HG03045 (cell line): Measurements from ENCODE around the gene MYH2.
"Not testable (repeated sequence)": the region's sequence is repeated elsewhere in the genome, so short reads cannot be mapped to it uniquely, and the experiment has no call there.

Source experiments
- ATAC-seq: cut with Tn5 transposase; IDR thresholded peaks from one replicate; pipeline ENCODE4 v1.9.1; 2021; ENCODE audit warnings: mild to moderate bottlenecking, moderate library complexity; ENCODE audit not compliant: unreplicated experiment

The MYH2 gene

DNA sequence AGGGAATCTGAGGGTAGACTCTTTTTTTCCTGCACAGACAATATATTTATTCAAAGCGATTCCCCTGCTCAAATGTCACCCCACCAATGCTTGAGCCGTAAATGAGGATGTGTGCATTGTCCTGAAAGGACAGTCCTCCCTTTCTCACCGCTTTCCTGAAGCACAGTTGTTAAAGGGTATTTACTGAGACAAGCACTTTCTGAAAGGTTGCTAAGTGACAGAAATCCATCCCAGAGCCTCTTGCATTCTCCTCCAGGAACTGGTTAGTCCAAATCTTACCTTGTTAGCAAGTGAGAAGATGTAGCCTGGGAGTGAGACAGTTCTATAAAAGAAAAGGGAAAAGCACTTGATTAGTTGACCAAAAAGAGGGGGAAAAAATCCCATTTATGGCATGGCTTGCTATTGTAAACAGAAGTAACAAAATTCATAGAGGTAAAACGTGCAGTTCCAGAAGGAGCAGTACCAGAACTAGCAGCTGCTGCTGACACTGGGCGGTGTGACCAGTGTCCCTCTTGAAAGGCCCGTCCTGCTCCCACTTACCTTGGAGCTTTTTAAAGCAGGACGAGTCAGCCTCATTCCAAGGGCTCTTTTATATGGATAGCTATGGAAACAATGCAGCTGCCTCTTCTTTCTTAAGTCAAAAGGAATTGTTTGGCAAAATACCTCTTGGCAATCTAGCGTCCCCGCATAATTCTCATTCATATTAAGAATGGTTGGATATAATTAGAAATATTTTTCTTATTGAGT, at the start of gene MYH2:
TSS of gene MYH2 (minus strand) at position 563 of the 747 bp plus-strand sequence. CDS start 1,738 bp downstream, outside the sequence.
- ATAC-seq: no peak

DNA sequence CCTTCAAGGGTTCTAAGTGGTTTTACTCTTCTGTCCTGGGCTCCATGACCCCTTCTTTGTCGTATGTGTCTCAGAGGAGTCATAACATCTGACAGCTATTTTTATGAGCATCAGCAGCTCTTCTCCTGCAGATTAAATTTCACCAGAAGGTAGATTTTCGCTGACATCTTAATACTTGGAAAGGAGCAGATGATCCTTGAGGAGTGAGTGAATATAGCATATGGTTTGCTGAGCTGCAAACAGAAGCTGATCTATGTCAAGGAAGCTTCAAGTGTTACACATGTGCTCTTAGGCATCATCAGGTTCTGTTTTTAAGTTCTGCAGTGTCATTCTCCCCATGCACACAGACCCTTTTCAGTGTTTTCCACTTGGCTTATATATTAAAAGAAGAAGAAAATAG, 49.2 kb upstream of the MYH2 start:
- no peak for ATAC-seq

DNA sequence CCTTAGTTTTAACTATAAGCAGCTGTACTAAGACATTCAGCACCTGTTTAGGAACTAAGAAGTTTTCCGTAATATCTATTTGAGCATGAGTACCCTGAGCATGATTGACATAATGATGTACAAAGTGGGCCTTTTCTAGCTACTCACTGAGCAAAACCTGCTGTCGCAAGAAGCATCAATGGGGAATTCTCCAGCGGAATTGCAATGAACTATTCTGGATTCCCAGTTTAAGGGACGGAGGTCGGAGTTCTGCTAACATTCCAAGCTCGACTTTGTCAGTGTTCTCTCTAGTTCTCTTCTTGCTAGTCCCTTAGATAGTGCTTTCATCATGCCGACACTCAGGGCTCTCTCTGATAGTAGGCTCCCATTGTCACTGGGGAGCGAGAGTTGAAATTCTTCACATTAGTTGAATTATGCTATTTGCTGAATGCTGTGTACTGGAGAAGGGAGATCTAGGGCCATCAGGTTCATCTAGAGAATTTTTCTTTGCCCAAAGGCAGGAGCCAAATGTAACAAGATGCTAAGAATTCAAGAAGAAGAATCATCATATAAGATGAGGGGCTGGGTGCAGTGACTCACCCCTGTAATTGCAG, 40.2 kb upstream of the MYH2 start:
- no peak for ATAC-seq

DNA sequence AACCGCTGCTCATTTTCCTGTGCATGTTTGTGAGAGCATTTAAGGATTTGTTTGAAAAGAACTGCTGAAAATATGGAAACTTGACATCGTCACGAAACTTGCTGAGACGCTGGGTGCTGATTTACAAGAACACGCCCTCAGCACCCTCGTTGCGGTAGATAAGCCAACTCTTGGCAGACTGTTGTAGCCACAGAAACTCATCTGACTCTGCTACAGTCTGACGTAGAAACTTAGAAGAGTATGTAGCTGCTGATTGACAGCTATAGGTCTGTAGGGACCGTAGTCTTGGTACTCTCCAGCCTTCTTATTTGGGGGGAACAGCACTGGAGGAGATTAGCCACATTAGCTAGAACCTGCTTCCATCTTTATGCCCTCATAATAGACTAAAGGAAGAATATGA, 36.1 kb upstream of the MYH2 start:
- no peak for ATAC-seq

DNA sequence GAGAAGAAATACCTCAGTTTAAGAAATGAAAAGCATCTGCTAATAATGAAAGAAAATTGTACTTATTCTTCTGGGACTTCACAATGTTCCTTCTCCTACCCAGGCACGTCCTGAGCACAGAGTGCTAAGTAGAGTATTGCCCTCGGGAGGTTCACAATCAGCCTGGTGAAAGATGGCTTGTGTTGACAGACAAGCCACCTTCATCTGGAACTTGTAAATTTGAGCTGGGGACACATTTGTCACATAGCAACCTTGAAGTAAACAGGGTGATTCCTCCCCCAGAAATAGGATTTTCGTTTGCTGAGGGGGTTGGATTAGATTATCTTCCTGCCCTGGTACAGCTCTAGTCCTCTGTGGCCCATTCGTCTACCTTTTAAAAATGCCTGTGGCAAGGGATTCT, 34.4 kb upstream of the MYH2 start:
- ATAC-seq: no peak

DNA sequence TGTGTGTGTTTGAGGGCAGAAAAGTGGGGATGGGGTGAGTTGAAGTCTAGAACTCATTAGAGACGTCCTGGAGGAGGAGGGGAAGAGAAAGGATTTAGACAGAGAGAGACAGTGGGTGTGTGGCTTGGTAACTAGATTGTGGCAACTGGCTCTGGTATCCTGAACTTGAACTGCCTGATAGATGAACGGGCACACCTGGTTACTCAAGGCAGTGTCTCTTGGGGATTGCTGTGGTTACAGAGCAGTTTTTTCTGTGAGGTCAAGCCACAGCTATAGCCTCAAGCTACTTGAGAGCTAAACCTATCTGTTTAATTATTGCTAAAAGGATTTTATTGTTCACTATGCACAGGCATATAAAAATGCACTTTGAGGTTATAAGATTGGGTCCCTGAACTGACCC, 29.8 kb upstream of the MYH2 start:
- ATAC-seq: no peak

DNA sequence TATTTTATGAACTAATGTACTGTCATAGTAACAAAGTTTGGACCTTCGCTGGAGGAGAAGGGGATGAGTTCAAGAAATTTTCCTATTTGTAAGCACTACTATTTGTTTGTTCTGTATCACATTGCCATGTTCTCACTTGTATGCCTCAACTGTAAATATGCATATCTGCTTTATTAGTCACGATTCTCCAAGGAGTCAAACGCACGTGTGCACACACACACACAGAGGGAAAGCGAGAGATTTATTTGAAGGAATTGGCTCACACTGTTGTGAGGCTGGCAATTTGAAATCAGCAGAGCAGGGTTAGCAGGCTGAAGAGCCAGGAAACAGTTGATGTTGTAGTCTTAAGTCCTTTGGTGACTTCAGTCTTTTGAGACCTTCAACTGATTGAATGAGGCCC, 24.9 kb upstream of the MYH2 start:
- no peak for ATAC-seq

DNA sequence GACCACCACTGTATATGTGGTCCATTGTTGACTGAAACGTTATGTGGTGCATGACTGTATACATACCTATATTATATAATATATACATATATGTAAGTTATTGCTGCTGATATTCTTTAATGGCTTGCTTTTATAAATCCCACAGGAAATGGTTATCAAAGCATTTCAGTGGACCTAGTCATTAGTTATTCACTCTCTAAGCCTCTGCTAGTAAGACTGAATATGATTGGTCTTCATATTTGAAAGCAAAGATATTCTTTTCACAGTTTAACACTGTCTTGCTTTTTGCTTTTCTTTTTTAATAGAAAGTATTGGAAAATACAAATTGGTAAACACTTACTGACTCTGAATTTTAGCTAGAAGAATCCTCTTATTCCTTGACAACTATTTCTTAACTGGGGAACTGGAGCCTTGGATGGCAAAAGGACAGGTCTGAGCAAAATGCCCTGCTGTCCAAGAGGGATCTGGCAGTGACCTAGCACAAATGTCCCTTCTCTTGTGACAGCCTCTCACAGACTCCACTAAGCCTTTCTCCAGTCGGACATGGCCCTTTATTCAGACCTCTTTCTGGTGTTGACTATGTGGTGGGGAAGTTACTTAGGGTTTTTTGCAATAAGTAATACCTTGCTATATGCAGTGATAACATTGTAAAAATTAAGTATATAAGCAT, 14.7 kb upstream of the MYH2 start:
- ATAC-seq: no peak

DNA sequence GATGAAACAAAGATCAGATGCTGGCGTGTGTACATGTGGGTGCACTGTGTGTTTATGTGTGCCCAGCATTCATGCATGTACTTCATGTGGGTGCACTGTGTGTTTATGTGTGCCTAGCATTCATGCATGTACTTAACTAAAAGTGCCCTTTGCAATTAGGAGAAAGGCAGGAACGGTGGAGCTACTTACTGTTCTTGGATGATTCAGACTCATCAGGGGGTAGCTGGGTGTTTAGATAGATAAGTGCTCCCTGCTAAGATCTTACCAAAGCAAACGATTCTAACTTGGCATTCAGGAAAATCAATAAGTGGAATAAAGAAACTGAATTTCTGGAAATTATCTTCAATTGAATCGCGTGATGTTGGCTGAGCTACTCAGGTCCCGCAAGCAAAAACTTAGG, 8.6 kb upstream of the MYH2 start:
- no peak for ATAC-seq

DNA sequence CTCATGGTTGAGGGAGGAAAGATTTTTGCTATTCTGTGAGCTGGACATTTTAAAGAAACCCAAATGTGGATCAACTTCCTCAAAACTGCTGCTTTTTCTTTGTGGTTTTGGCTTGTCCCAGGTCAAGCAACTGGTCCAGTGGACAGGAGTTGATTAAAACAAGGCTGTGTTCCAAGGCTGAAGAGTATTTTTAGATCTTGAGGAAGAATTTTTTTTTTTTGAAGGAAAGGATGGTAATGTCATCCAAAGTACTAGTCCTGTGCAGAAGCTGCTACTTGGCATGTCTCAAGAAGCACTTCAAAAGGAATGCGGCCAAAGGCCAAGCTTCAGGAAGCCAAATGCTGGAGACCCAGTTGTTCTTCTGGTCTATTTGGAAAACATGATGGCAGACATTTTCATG, 8.0 kb upstream of the MYH2 start:
- ATAC-seq: no peak

DNA sequence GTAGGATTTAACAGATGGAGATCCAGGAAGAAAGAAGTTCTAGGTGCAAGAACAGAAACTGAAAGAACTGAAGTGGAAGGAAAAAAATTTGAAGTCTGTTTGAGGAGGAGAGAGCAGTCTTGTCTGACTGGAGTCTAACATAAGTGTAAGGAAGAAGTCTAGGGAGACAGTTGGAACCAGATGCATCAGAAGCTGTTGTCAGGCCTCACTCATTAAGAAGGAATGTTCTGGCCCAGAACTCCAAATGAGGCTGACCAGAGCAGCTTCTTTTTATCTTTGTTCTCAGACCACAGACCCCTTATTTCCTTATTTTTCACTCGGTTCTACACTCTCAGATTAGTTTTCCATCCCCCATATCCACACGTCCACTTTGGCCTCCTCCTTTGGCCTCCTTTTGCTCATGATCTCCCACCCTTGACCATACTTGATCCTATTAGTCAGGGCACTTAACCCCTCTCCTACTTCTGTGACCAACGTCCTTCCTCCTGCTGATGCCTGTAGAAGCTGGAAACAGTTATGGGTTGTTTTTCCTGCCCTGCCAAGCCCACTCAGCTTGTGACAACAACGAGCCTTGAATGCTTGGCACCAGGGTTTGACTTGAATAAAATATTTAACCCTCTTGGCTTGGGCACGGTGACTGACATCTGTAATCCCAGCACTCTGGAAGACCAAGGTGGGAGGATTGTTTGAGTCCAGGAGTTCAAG, 7.0 kb upstream of the MYH2 start:
- ATAC-seq: no peak

DNA sequence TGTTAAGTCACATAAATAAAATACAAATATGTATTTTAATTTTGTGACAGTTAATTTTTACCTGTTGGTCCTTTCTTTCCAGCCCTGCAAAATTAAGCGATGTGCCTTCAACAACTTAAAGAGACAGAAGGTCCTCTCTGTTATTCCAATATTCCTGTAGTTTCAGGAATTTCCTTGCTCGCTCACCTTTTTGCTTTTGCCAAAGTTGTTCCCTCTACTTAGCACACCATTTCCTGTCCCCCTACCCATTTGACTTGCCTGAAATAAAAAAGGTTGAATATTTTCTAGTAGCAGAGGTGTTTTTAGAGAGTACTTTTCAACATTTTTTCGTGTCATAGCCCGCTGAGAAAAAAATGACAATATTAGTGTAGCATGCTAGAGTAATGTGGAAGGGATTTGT, 556 bp upstream of the MYH2 start:
- no peak for ATAC-seq

DNA sequence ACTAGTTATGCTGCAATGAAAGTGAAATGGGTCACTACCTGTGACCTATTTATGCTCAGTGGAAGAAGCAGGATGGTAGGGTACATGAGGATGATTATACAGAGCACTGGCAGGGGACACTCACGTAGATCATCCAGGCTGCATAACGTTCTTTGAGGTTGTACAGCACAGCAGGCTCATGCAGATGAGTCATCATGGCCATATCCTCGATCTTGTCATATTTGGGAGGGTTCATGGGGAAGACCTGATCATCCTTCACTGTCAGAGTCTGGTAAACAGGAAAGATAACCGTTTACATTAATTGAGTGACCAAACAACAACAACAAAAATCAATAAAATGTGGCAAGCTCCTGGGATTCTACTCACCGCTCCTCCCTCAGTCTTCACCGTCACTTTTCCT, 2.1 kb downstream of the MYH2 start:
- no peak for ATAC-seq

DNA sequence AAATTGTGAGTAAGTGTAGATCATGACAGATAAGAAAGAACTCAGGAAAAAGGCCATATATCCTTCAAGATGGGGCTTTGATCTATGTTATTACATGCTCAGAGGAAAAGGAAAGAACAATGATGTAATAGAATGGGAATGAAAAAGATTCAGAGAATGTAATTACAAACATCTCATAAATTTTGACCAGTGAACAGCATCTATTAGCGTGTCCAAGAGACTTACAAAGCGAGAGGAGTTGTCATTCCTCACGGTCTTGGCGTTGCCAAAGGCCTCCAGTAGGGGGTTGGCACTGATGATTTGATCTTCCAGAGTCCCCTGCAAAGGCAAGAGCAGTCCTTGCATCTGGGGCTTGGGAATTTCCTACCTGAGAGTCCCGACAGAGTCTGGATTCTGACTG, 6.0 kb downstream of the MYH2 start:
- ATAC-seq: not testable (repeated sequence)

DNA sequence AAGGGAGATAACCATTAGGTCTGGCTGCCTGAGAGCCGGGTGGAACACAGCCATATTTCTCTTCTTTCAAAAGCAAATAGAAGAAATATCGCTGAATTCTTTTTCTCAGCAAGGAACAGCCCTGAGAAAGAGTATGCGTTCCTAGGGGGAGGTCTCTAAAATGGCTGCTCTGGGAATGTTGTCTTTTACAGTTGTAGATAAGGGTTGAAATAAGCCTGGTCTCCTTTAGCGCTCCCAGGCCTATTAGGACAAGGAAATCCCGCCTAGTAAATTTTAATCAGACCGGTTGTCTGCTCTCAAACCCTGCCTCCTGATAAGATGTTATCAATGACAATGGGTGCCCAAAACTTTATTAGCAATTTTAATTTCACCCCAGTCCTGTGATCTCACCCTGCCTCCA, 8.3 kb downstream of the MYH2 start:
- not testable (repeated sequence) for ATAC-seq

DNA sequence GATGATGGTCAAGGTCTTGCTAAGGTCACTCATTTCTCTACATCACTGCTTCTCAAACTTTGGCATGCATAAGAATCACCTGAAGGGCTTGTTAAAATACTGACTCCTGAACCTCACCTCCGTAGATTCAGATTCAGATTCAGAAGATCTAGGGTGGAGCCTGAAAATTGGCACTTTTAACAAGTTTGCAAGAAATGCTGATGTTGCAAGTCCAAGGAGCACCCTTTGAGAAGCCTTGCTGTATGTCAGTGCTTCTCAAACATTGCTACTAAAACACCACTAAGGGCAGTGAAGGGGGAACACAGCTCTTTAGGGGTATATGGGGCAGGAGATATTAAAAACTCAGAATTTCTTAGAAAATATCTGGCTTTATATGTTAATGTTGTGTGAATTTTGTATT, 17.4 kb downstream of the MYH2 start:
- no peak for ATAC-seq

DNA sequence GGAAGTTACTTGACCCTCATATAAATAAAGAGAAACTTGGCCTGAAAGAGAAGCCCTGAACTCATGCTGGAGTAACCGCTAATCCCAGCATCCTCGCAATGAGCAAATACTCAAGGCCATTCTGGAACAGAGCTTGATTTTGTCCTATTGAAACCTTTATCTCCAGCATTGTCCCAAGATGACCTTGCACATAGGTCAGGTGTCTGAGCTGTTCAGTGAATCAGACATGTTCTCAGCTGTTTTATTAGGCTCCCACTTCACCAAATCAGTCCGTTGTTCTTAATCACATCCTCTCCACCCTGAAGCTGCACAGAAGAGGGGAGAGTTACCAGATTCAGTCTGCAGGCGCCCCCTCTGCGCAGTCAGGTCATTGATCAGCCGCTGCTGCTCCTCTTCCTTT, 22.0 kb downstream of the MYH2 start:
- ATAC-seq: no peak

DNA sequence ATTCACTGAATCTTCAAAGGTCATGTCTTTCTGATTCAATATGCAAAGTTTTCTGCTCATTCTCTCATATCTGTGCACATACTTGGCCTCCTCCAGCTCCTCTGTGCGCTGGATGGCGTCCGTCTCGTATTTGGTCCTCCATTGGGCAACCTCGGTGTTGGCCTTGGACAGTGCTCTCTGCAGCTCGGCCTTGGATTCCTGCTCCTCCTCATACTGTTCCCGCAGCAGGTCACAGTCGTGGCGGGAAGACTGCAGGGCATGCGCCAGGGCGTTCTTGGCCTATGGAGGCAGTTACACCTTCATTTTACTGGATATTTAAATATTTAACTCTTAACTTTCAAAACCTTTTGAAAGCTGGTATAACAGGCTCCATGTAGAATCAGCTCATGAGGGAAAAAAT, 22.9 kb downstream of the MYH2 start:
- ATAC-seq: no peak

DNA sequence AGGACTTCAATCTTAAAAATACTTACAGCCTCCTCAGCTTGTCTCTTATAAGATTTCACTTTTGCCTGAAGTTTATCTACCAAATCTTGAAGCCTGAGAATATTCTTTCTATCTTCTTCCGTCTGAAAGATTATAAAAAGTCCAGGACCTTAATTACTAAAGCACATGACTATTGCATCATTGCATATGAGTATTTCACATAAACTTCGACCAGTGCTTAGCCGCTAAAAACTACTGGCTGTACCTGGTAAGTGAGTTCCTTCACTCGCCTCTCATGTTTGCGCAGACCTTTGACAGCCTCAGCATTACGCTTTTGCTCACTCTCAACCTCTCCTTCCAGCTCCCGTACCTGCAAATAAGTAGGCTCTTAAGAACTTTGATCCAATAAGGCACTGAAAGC, 26.4 kb downstream of the MYH2 start:
- ATAC-seq: no peak

DNA sequence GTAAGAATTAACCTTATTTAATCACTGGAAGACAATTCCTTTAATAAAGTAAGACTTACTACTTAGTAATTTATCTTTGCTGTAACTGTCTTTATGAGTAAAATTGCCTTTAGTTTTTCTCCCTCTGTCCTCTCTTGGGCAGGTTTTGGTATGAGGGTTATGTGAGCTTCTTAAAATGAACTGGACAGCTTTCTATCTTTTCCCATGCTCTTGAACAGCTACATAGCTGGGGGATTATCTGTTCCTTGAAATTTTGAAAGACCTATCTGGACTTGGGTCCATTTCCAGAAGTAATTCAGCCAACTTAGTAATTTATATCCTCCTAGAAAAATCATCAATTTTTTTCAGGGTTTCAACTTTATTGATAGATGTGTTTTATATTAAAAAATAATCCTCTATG, 27.5 kb downstream of the MYH2 start:
- ATAC-seq: no peak

DNA sequence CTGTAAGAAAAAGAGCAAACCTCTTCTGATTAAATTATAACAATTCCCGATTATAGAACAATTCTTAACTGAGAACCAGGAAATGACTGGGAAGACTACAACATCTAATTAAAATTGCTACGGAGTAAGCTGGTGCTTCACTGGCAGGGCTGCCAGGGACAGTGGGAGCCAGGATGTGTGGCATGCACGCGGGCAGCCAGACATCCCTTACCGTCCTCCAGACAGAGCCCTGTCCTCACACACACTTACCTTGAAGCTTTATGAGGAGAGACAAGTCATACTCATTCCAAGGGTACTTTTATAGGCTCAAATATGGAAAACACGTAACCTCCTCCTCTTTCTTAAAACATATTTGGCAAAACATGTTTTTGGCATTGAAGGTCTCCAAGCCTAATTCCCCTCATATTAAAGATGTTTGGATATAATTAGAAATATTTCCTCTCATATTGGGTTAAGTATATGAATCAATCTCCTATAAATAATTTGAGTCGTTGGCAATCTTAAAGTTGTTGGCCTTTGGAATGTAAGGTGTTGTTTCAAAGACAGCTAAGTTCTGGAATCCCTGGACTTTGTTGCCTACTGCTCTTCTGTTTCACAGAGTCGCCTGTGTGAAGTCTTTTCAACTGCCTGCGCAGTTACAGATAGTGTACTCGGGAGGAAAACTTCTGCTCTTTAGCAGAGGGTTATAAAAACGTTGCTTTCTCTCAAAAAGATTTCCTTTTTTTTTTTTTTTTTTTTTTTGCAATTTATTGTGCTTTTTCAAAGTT, 31.0 kb downstream of the MYH2 start, which contains the start of gene MYH1:
TSS of gene MYH1 (minus strand) at position 272 of the 767 bp plus-strand sequence. CDS start 1,900 bp downstream, outside the sequence.
- no peak for ATAC-seq
